GM12872 (cell line): Measurements from ENCODE around the gene ABCA9.
A peak's percentile ranks its signal among the peaks of the same experiment; 100 is the strongest.

Experiments
- TF ChIP-seq, protein P1 (sequence below): IDR thresholded peaks from 3 replicates; pipeline ENCODE4 v1.5.1; 2011; ENCODE audit warnings: low read depth, mild to moderate bottlenecking, low read length, moderate library complexity; ENCODE audit not compliant: insufficient read depth

The ABCA9 gene

DNA sequence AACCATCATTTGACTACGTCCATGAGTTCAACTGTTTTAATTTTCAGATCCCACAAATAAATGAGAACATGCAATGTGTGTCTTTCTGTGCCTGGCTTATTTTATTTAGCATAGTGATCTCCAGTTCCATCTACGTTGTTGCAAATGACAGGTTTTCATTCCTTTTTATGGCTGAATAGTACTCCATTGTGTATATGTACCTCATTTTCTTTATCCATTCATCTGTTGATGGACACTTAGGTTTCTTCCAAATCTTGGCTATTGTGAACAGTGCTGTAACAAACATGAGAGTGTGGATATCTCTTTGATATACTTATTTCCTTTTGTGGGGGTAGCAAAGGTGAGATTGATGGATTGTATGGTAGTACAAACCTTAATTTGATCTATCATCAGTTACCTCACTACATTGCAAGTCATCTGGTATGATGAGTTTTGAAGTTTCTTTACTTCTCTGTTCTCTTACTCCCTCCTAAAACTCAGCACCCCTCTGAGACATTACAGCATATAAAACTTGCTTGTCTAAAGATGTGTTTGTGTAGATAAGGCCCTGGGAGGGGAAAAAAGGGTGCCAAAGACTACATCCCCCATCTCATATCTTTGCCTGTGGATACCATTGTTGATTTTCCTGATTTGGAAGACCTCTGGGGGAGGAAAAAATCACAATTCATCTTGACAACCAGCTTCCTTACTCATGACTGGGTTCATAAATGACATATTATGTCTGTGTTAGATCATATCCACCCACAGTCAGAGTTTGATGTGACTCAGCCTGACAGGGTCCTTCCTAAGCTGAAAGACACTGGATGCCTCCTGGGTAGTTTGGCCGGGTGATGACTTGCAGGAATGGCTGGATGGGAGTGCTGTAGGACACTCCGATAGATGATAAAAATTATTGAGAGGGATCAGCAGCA is 47.6 kb downstream of the ABCA9 start:
- TF ChIP-seq, protein P1, sequence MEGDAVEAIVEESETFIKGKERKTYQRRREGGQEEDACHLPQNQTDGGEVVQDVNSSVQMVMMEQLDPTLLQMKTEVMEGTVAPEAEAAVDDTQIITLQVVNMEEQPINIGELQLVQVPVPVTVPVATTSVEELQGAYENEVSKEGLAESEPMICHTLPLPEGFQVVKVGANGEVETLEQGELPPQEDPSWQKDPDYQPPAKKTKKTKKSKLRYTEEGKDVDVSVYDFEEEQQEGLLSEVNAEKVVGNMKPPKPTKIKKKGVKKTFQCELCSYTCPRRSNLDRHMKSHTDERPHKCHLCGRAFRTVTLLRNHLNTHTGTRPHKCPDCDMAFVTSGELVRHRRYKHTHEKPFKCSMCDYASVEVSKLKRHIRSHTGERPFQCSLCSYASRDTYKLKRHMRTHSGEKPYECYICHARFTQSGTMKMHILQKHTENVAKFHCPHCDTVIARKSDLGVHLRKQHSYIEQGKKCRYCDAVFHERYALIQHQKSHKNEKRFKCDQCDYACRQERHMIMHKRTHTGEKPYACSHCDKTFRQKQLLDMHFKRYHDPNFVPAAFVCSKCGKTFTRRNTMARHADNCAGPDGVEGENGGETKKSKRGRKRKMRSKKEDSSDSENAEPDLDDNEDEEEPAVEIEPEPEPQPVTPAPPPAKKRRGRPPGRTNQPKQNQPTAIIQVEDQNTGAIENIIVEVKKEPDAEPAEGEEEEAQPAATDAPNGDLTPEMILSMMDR: no peak

DNA sequence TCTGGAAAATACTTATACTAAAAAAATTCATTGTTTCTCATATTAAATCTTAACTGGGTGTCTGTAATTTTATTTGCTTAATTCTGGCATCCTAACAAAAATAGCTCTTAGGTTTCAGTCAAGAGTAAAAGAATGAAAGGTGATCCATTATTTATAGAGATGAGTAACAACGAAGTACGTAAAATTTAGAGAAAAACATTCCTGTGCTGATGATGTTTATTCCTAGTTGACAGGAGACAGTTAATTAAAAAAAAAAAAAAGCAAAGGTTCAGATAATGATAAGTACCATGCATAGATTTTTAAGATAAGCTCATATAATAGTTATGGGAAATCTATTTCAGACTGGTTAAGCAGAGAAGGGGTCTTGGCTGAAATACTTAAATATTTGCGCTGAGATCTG is 50.8 kb downstream of the ABCA9 start:
- TF ChIP-seq, protein P1: no peak

DNA sequence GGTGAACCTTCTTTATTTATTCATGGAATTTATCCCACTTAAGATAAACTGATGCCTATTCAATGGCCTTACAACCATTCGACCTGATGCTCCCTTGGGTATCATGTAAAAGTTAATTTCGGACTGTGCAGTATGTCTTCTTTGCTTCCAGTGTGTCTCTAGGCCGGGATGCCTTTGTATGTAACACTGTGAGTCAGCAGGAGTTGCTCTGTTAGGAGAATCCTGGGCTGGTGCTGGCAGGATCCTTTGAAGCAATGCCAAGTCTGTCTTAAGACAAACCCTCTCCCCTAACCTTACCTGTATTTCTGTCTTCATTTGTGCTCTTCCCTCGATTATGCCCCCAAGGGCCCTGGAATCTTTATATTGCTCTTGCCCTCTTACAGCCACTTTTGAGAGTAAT is 67.6 kb downstream of the ABCA9 start:
- TF ChIP-seq, protein P1: no peak

DNA sequence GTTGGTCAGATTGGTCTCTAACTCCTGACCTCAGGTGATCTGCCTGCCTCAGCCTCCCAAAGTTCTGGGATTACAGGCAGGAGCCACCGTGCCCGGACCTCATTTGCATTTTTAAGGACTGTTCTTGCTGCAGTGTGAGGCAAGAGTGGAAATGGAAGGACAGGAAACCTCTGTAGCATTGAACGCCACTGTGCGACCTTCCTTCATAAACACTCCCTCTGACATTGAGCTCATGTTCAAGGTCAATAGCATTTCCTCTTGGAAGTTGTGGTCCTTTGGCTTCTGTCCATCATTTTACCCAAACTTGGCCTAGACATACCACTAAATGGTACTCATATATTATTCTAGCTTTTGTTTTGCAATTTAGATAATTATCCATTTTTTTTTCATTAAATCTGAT is 72.8 kb downstream of the ABCA9 start:
- TF ChIP-seq, protein P1: no peak

DNA sequence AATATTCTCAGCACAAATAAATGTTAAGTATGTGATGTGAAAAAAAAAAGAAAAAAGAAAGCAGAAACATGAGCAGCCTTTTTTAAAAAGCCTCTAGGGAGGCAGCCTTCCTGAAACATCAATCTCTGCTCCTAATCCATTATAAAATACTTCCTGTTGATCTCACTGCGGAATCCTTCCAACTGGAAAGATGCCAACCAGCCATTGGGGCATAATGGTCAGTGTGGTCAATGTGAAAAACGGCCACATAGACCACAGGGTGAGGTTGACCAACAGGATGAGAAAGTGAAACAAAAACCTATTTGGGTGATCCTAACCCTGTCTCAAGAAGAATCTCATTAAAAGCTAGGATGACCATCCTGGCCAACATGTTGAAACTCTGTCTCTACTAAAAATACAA is 79.4 kb downstream of the ABCA9 start:
- TF ChIP-seq, protein P1: no peak

DNA sequence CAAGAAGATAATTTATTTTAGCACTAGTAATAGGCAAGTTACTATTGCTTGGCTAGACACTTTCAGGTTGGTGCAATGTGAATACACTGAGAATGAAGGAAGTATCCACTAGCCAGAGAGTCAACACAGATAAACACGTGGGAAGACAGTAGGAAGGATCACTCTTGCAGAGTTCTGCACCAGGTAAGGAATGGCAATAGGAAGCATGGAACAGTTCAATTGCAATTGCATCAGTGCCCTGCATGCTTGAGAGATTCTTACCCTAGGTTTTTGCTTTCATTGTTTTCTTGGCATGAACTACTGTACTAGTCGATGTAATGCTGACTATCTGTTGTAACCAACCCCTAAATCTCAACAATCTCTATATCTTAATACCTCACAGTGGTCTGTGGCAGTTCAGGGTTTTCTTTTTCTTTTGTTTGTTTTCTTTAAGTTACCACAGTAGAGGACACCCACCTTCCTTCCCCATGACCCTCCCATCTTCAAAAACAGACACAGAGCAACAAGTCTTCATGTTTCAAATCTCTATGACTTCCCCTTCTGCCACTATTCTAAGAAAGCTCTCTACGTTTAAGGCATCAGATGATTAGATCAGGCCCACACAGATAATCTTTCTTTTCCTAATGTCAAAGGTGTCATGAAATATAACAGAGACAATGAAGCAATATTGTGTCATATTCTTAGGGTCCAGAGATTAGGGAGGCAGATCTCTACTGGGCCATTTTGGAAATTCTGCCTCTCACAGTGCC is 87.5 kb downstream of the ABCA9 start:
- TF ChIP-seq, protein P1: no peak

DNA sequence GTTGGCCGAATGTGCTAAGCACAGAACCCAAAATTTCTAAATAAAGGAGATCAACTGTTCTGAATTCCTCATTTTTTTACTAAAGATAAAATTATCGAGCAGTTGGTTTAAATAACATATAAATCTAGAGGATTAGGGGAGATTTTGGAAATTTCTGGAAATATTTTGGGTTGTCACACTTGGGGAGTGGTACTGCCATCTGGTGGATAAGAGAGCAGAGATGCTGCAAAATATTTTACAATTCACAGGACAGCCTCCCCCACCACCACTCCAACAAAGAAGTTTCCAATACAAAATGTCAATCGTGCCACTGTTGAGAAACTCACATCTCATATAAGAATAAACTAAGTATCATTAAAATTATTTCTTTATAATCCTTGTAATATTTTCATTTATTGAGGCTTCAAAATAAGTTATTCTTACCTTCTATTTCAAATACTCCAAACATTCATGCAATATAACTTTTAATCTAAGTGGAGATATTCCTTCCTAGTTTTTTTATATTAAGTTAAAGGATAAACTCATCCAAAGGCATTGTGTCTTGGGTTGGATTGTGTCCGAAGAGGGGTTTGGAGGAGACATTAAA is 88.5 kb downstream of the ABCA9 start:
- TF ChIP-seq, protein P1: peak; percentile 50
